ENCODE measurements around the gene SRD5A1.

Gene SRD5A1

DNA sequence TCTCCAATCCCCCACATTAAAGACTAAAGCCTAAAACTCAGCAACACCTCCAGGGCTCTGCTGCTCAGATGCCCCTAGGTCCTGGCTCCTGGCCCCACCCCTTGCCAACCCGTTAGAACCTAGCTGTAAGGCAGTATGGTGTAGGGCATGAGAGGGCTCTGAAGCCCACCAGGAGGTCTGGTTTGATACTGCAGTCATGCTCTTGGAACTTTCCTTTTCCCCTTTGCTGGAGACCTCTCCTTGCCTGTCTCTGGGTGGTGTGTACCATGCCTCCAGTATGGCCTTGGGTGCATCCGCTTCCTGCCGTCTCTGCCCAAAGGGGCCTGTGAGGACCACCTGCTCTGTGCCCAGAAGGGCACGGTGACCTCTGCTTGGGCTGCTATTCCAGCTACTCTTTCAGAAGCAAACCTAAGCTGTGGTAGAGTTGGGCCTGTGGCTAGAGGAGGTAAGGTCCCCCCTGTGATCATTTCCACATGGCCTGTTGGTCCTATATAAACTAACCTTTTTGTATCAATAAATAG, 83.4 kb downstream of the SRD5A1 start:
- no peak overlapping the region for H3K4me3 ChIP-seq (ENCODE audit: low read depth, low read length)
- DNase-seq (ENCODE audit: low read depth) = no peak

DNA sequence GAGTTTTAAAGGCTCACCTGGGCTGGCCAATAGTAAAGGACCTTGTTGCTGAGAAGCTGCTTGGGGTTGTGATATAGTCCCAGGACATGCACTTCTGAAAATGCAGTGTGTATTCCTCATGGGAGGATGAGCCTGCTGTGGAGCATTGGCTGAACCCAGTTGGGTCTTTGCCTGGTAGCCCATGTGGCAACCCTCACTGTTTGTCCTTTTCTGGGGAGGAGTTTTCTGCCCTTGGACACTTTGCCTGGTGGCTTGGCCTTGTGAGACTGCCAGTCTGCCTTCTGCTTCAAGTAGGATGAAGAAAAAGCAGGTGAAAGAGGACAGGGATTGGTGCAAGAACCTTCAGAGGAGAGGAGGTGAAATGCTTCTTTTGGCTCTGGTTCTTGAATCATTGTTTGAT, 84.0 kb downstream of the SRD5A1 start:
- no peak for DNase-seq (ENCODE audit: low read depth)
- TF ChIP-seq, protein P1, sequence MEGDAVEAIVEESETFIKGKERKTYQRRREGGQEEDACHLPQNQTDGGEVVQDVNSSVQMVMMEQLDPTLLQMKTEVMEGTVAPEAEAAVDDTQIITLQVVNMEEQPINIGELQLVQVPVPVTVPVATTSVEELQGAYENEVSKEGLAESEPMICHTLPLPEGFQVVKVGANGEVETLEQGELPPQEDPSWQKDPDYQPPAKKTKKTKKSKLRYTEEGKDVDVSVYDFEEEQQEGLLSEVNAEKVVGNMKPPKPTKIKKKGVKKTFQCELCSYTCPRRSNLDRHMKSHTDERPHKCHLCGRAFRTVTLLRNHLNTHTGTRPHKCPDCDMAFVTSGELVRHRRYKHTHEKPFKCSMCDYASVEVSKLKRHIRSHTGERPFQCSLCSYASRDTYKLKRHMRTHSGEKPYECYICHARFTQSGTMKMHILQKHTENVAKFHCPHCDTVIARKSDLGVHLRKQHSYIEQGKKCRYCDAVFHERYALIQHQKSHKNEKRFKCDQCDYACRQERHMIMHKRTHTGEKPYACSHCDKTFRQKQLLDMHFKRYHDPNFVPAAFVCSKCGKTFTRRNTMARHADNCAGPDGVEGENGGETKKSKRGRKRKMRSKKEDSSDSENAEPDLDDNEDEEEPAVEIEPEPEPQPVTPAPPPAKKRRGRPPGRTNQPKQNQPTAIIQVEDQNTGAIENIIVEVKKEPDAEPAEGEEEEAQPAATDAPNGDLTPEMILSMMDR (IDR thresholded peaks at IDR 0.05; ENCODE audit: control insufficient read depth, extremely low read depth, insufficient read depth) = no peak
- no peak overlapping the region for H3K4me3 ChIP-seq (ENCODE audit: low read depth, low read length)

More for the DNA sequence above, 83.4 kb downstream of the SRD5A1 start:
- TF ChIP-seq, protein P1 (IDR thresholded peaks at IDR 0.05; ENCODE audit: control insufficient read depth, extremely low read depth, insufficient read depth) = no peak

DNA sequence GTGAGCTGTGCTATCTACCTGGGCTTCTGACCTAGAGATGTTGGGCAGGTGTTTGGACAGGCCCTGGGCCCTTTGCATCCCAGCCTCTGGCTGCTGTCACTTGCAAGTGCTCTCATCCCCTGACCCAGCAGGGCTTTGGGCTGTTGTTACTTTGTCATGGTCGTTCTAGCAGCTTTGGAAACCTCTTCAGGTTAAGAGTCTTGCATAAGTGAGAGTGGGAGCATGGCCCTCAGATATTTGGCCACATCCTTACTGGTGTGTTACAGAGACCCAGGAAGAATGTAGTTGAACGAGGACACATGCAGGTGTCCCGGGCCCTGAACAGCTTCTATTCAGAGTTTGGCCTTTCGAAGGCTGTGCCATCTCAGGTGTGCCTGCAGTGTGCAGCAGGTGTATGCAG, 84.4 kb downstream of the SRD5A1 start:
- no peak for DNase-seq (ENCODE audit: low read depth)
- TF ChIP-seq, protein P1 (IDR thresholded peaks at IDR 0.05; ENCODE audit: control insufficient read depth, extremely low read depth, insufficient read depth) = no peak
- H3K4me3 ChIP-seq (ENCODE audit: low read depth, low read length) = no peak overlapping the region

DNA sequence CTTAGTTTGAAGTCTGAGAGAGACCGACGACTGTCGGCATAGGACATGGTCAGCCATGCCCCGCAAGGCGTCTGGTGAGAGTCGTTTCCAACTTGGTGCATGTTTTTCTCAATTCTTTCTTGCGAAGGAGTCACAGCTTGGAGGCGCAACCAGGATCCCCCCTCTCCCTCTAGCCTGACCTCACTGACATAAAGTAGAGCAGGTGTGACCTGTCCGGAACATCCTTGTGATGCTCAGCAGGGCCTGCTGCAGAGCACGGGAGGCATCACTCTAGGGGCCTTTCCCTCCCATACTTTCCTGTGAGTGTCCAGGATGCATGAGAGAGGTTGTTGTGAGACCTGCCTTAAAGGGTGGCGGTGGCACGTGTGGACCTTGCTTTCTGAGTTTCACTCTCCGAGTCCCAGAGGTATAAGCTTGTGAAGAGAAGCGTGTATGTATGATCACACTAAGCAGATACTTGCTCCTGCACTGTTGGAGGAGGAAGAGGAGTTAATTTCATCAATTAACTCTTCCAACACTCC, 85.0 kb downstream of the SRD5A1 start:
- TF ChIP-seq, protein P1 (IDR thresholded peaks at IDR 0.05; ENCODE audit: control insufficient read depth, extremely low read depth, insufficient read depth) = no peak
- no peak overlapping the region for H3K4me3 ChIP-seq (ENCODE audit: low read depth, low read length)
- DNase-seq (ENCODE audit: low read depth) = no peak

DNA sequence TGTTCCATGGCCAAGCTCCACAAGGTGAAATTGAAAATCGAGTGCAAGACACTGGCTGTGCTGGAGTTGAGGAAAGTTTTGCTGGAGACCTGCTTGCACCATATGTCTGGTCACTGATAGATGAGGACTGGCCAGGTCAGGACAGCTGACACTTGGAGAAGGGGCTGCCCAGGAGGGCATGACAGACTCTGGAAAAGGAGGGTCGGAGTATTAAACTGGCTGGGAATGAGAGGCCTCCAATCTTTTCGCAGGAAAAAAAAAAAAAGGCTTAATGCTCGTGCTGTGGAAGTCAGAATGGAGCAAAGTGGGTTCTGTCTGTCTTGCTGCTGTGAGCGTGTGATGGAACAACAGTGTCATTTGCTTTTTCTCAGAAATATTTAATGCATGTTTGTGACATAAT, 85.5 kb downstream of the SRD5A1 start:
- H3K4me3 ChIP-seq (ENCODE audit: low read depth, low read length) = no peak overlapping the region
- TF ChIP-seq, protein P1 (IDR thresholded peaks at IDR 0.05; ENCODE audit: control insufficient read depth, extremely low read depth, insufficient read depth) = no peak
- DNase-seq (ENCODE audit: low read depth) = no peak

DNA sequence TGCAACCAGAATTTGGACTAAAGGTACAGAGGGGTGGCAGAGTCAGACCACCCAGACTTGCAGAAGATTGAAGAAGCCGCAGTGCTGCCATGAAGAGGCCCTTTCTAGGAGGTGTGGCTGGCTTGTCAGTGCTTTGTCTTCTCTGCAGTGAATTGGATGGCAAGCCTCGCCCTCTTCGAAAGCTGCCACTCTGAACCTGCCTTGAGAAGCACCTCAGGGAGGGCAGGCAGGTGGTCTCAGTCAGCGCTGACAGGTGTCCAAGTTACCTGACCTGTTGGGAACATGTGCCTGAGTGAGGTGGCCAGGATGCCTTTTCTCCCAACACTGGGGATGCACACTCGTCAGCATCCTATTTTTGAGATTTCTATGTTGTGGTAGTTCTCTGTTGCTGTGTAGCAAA, 86.2 kb downstream of the SRD5A1 start:
- no peak overlapping the region for H3K4me3 ChIP-seq (ENCODE audit: low read depth, low read length)
- no peak for DNase-seq (ENCODE audit: low read depth)
- TF ChIP-seq, protein P1 (IDR thresholded peaks at IDR 0.05; ENCODE audit: control insufficient read depth, extremely low read depth, insufficient read depth) = no peak
